GM19455 (cell line): Measurements from ENCODE around the gene MAGED4B.
"Not testable (repeated sequence)": the region's sequence is repeated elsewhere in the genome, so short reads cannot be mapped to it uniquely, and the experiment has no call there.

ENCODE experiments used
- ATAC-seq: cut with Tn5 transposase; IDR thresholded peaks from one replicate; pipeline ENCODE4 v1.9.1; 2021; ENCODE audit not compliant: unreplicated experiment

Gene MAGED4B

GRCh38 chrX:52068666-52069640 lies at the start of gene MAGED4B:
TSS of gene MAGED4B (minus strand) at chrX:52069183. CDS start at chrX:52068172, 1,011 bp downstream.
- not testable (repeated sequence) for ATAC-seq

- ATAC-seq = no peak
These were observed 49.3 kb upstream of the MAGED4B start for GRCh38 chrX:52118262-52118661.

- no peak for ATAC-seq
These were observed 13.6 kb upstream of the MAGED4B start for GRCh38 chrX:52082578-52082977.

GRCh38 chrX:52078131-52078530 lies 9.1 kb upstream of the MAGED4B start:
- ATAC-seq = no peak

GRCh38 chrX:52042288-52042687 lies 26.7 kb downstream of the MAGED4B start:
- ATAC-seq = not testable (repeated sequence)

- ATAC-seq = no peak
These were observed 34.8 kb downstream of the MAGED4B start for GRCh38 chrX:52034211-52034610.

GRCh38 chrX:52031371-52031770 lies 37.6 kb downstream of the MAGED4B start:
- no peak for ATAC-seq

- ATAC-seq = no peak
These were observed 53.2 kb downstream of the MAGED4B start for GRCh38 chrX:52015794-52016193.
